Lower leg skin (tissue), 4 donors: ENCODE measurements around the gene COMMD1. TPM values are rescaled to one million over a fixed set of nuclear protein-coding genes. Genes with fewer than 3 reads are reported as not detected.
"Not testable (repeated sequence)": the region's sequence is repeated elsewhere in the genome, so short reads cannot be mapped to it uniquely, and the experiment has no call there.

Experiments used
- DNase-seq, 2 donors: peaks; one replicate each; pipeline ENCODE4 v3.0.0-alpha.2; 2019; ENCODE audit warnings: low spot score in 2 of 2
- H3K4me3 ChIP-seq: fragments of 200-600 bp; sonication (generic); 2 replicates; pipeline ENCODE4 v1.5.1; 2017; ENCODE audit warnings: mild to moderate bottlenecking, low read depth; ENCODE audit not compliant: poor library complexity, severe bottlenecking
- POLR2A ChIP-seq, 2 donors: fragments of 450-650 bp; IDR thresholded peaks; one replicate each; pipeline ENCODE4 v1.6.1; 2016 to 2017; ENCODE audit warnings: antibody characterized with exemption in 2 of 2, mild to moderate bottlenecking in 1 of 2, moderate library complexity in 1 of 2
- WGBS, 2 donors: methylation state at CpG; one replicate each; pipeline ENCODE4 v1.1.5; 2018; 5-methylcytosine and 5-hydroxymethylcytosine counted together
- intact Hi-C: fragments of 100-400 bp; cut with DNase I; formaldehyde crosslinking; loops from one replicate; pipeline ENCODE4 v1.15.0; 2023; ENCODE audit warnings: low total_unique reads
- total RNA-seq, 4 donors: library from RNA; depleted of rRNA; stranded (reverse); fragments of >200 nt; gene quantifications; one replicate each; pipeline ENCODE4 v1.1.0, GENCODE V29; 2016
- TF ChIP-seq, protein P1 (sequence below), 3 donors: fragments of 450-650 bp; IDR thresholded peaks; one replicate each; pipeline ENCODE4 v1.5.1; 2016; ENCODE audit warnings: antibody characterized with exemption in 3 of 3, mild to moderate bottlenecking in 3 of 3, moderate library complexity in 2 of 3

The COMMD1 gene
- total RNA-seq, 4 donors from 2014 or later, result 39.2 to 46.9 (median 43.1) TPM

DNA sequence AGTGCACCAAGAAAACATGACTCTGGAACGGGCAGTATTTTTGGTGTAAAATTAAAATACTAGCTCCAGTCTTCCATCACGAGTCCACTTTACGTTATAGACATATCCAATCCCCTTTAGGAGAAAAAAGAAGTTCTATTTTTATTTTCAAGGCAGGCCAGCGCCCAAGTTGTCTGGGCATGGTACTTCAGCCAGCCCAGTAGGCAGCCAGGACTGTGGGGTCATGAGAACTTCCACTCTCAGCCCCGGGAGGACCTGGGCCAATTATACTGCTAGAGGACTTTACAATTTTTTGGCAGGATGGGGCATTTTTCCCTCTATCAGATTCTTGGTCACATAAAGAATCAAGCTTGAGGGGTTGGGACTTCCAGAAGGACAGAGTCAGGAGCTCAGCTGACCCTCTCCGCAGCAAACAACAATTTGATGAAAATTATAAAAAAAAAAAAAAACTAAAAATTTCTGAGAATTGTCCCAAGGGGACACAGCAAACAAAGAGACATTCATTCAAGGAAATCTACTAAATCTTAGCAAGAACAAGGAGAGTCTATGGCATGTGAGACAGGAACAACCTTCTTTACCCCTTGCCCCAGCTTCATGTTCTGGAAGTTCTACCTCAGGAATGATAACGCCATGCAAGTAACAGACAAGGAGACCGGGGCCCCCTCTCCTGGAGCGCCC, 253.1 kb downstream of the COMMD1 start:
- no peak for TF ChIP-seq POLR2A (IDR thresholded peaks at IDR 0.05)
- TF ChIP-seq, protein P1, sequence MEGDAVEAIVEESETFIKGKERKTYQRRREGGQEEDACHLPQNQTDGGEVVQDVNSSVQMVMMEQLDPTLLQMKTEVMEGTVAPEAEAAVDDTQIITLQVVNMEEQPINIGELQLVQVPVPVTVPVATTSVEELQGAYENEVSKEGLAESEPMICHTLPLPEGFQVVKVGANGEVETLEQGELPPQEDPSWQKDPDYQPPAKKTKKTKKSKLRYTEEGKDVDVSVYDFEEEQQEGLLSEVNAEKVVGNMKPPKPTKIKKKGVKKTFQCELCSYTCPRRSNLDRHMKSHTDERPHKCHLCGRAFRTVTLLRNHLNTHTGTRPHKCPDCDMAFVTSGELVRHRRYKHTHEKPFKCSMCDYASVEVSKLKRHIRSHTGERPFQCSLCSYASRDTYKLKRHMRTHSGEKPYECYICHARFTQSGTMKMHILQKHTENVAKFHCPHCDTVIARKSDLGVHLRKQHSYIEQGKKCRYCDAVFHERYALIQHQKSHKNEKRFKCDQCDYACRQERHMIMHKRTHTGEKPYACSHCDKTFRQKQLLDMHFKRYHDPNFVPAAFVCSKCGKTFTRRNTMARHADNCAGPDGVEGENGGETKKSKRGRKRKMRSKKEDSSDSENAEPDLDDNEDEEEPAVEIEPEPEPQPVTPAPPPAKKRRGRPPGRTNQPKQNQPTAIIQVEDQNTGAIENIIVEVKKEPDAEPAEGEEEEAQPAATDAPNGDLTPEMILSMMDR (IDR thresholded peaks at IDR 0.05), result no peak
- H3K4me3 ChIP-seq, result no peak overlapping the region
- WGBS, 2 donors, result 75 to 84% methylated on average over 9 of the region's 9 CpGs
- DNase-seq, result no peak
- intact Hi-C loops, result no loop called here

DNA sequence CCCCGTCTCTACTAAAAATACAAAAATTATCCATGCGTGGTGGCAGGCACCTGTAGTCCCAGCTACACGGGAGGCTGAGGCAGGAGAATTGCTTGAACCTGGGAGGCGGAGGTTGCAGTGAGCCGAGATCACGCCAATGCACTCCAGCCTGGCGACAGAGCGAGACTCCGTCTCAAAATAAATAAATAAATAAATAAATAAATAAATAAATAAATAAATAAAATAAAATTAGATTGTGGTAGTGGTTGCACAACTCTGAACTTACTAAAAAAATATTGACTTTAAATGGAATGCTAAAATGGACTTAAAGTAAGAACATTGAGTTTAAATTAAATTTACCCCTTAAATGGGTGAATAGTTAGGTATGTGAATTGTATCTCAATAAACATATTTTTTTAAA, 255.2 kb downstream of the COMMD1 start:
- 97 to 98% methylated on average over 9 of the region's 9 CpGs for WGBS, 2 donors
- H3K4me3 ChIP-seq, intact Hi-C loops, DNase-seq: not testable (repeated sequence)

DNA sequence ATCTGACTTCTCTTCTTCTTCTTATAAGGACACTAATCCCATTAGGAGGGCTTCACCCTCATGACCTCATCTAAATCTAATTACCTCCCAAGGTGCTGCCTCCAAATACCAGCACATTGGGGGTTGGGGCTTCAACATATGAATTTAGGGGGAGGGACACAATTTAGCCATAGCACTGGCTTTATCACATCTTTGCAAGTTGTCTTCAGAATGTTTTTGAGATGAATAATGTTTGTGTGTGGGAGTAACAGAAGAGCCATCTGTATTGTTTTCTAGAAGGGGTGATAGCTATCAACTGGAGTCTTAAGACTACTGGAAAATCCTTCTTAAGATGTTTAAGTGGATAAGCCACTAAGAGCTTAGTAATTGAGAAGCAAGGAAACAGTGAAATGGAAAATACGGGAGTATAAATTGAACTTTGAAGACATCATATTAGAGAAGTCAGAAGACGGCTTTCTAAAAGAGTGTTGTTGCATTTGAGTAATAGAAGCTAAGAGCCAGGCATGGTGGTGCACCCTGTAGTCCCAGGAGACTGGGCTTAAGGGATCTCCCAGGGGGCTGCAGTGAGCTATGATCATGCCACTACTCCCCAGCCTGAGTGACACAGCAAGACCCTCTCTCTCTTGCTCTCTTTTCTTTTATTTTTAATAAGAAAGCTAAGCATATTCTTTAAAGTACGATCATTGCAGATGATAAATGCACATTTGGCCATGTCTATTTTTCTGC, 257.8 kb downstream of the COMMD1 start:
- WGBS, 2 donors, result 88 to 97% methylated on average over 3 of the region's 3 CpGs
- TF ChIP-seq POLR2A (IDR thresholded peaks at IDR 0.05), result no peak
- TF ChIP-seq, protein P1 (IDR thresholded peaks at IDR 0.05), result no peak
- intact Hi-C loops, result no loop called here
- H3K4me3 ChIP-seq, result no peak overlapping the region
- DNase-seq, result no peak

DNA sequence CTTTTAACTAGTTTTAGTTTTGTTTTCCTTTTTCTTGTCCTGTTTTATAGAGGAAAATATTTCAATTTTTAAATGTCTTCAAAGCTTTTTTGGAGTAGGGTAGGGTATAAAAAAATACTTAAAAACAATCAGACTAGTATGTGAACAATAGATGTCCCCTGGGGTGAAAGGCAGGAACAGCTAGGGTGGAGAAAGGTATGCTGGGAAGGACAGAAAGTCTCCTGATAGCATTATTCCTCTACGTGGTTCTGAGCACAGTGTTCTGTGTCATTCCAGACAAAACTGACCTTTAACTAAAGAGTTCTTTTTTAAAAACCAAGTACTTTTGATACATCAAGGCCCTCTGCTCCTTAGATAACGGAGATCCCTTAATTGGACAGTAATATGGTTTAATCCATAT, 258.4 kb downstream of the COMMD1 start:
- TF ChIP-seq, protein P1 (IDR thresholded peaks at IDR 0.05), result no peak
- no peak for TF ChIP-seq POLR2A (IDR thresholded peaks at IDR 0.05)
- H3K4me3 ChIP-seq, result no peak overlapping the region
- no peak for DNase-seq
- intact Hi-C loops, result no loop called here
- 67 to 69% methylated on average over 2 of the region's 2 CpGs for WGBS, 2 donors

DNA sequence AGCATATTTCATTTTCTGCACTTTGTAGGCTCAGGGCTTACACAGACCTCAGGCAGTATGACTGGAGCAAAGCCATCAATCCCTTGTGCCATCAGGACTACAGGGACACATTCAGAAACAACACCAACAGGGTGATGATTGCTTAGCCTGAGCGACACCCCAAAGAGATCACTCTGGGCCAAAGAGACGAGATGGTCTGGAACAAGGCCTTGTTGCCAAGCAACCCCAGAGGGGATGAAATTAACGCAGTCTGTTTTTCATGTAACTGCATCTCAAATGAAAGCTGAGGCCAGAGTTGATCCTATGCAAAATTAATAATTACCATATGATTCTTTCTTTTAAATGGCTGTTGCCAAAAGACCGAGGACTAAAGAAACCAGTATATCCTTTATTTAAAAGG, 270.3 kb downstream of the COMMD1 start:
- intact Hi-C loops, result no loop called here
- DNase-seq, result no peak
- no peak for TF ChIP-seq POLR2A (IDR thresholded peaks at IDR 0.05)
- TF ChIP-seq, protein P1 (IDR thresholded peaks at IDR 0.05), result no peak
- no peak overlapping the region for H3K4me3 ChIP-seq
- 45 to 51% methylated on average over 4 of the region's 4 CpGs for WGBS, 2 donors

DNA sequence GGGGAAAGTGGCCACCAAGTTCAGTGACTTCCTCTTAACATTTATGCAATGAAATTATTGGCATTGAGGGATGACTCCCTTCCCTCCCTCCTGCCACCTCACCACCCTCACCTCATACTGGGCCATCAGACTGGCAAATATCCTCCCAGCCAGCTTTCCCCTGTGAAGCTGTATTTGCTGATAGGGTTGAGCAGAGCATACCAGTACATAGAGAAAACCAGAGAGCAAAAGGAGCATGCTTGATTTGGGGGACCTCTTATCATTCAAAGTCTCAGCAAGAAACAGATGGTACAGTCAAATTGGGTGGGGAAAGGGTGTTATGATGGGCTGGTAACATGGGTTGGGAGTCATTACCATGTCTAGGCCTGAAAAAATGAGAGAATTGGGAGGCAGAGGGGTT, 271.3 kb downstream of the COMMD1 start:
- intact Hi-C loops, result no loop called here
- no peak overlapping the region for H3K4me3 ChIP-seq
- TF ChIP-seq, protein P1 (IDR thresholded peaks at IDR 0.05), result no peak
- no peak for TF ChIP-seq POLR2A (IDR thresholded peaks at IDR 0.05)
- DNase-seq, result no peak
